B cell (primary cell): ENCODE measurements around the gene HOXA3. TPM values are rescaled to one million over a fixed set of nuclear protein-coding genes. Genes with fewer than 3 reads are reported as not detected.

Experiments
- ATAC-seq: fragments of 200-7000 bp; cut with Tn5 transposase; one replicate; pipeline ENCODE4 v1.10.0; 2021; ENCODE audit warnings: low read depth, mild to moderate bottlenecking, moderate number of reproducible peaks, moderate library complexity
- CTCF ChIA-PET: fragments of 350-600 bp; sonication (Branson Sonifier 250); formaldehyde crosslinking; loops from one replicate; lab custom pipeline; 2021; ENCODE audit warnings: antibody characterized with exemption, inconsistent platforms; lab: Charles Lee
- POLR2A ChIA-PET: fragments of 350-600 bp; sonication (Branson Sonifier 250); formaldehyde crosslinking; loops from one replicate; lab custom pipeline; 2021; ENCODE audit warnings: antibody characterized with exemption; lab: Charles Lee
- DNase-seq: peaks from one replicate; pipeline ENCODE4 v3.0.0; 2013
- H2AFZ ChIP-seq: 2 replicates; pipeline ENCODE4 v1.6.1; 2012; ENCODE audit warnings: mild to moderate bottlenecking, low read depth, low read length; ENCODE audit not compliant: insufficient read depth, poor library complexity, severe bottlenecking
- H3K27ac ChIP-seq, 2 donors: 1 replicate in 1 of 2; 2 replicates in 1 of 2; pipeline ENCODE4 v1.5.1; 2012 to 2013; ENCODE audit warnings: low read length in 2 of 2, mild to moderate bottlenecking in 2 of 2, moderate library complexity in 1 of 2
- H3K27me3 ChIP-seq, 4 experiments: fragments of 200-600 bp in 1 of 4; sonication (generic) in 1 of 4; replicated peaks in 1 of 4; 1 replicate in 2 of 4; 2 replicates in 2 of 4; pipeline versions ENCODE4 v1.6.1 to v1.7.0; 2013 to 2016; ENCODE audit warnings: low read length in 3 of 4, mild to moderate bottlenecking in 2 of 4, mixed read lengths in 1 of 4, moderate library complexity in 1 of 4; ENCODE audit not compliant: insufficient read depth in 4 of 4, control insufficient read depth in 3 of 4; ENCODE audit errors: control extremely low read depth in 1 of 4
- H3K36me3 ChIP-seq, 2 experiments: replicated peaks in 1 of 2; 1 replicate in 1 of 2; 2 replicates in 1 of 2; pipeline versions ENCODE4 v1.6.1 to v1.7.1; 2013; ENCODE audit warnings: low read length in 1 of 2; ENCODE audit not compliant: insufficient read depth in 2 of 2, control insufficient read depth in 1 of 2; ENCODE audit errors: control extremely low read depth in 1 of 2, extremely low read depth in 1 of 2
- H3K4me1 ChIP-seq, 2 donors: fragments of 200-600 bp in 1 of 2; sonication (generic) in 1 of 2; 1 replicate in 1 of 2; 2 replicates in 1 of 2; pipeline versions ENCODE4 v1.5.1 to v1.6.1; 2013 to 2017; ENCODE audit warnings: low read length in 2 of 2; ENCODE audit not compliant: control insufficient read depth in 2 of 2, insufficient read depth in 2 of 2
- H3K4me2 ChIP-seq: replicated peaks from 2 replicates; pipeline ENCODE3; 2012; ENCODE audit warnings: mild to moderate bottlenecking, low read depth, low read length; ENCODE audit not compliant: poor library complexity, severe bottlenecking
- H3K4me3 ChIP-seq, 5 experiments: fragments of 200-600 bp in 1 of 5; sonication (generic) in 1 of 5; 1 replicate in 3 of 5; 2 replicates in 2 of 5; pipeline versions ENCODE4 v1.5.1 to v1.7.0; 2011 to 2016; ENCODE audit warnings: low read length in 4 of 5, mild to moderate bottlenecking in 4 of 5, low read depth in 2 of 5, control low read depth in 1 of 5, moderate library complexity in 1 of 5; ENCODE audit not compliant: insufficient read depth in 1 of 5; ENCODE audit errors: control extremely low read depth in 1 of 5, extremely low read depth in 1 of 5
- H3K79me2 ChIP-seq: fragments of 200-600 bp; sonication (generic); one replicate; pipeline ENCODE4 v1.6.0; 2016; ENCODE audit warnings: low read length; ENCODE audit not compliant: control insufficient read depth, insufficient read depth
- H3K9ac ChIP-seq: fragments of 200-600 bp; sonication (generic); 2 replicates; pipeline ENCODE4 v1.6.1; 2017; ENCODE audit warnings: mild to moderate bottlenecking, low read length, moderate library complexity
- H3K9me3 ChIP-seq, 3 donors: one replicate each; pipeline versions ENCODE4 v1.6.1 to v1.7.1; 2013; ENCODE audit warnings: low read length in 2 of 3; ENCODE audit not compliant: control insufficient read depth in 2 of 3, insufficient read depth in 1 of 3; ENCODE audit errors: control extremely low read depth in 1 of 3
- H4K20me1 ChIP-seq: 2 replicates; pipeline ENCODE4 v1.6.0; 2012; ENCODE audit warnings: mild to moderate bottlenecking, low read length; ENCODE audit not compliant: insufficient read depth, control insufficient read depth, poor library complexity, severe bottlenecking
- H3K27ac Mint-ChIP-seq: one replicate; pipeline ENCODE4 v1.8.0; 2021; ENCODE audit warnings: mixed read lengths
- H3K27me3 Mint-ChIP-seq: one replicate; pipeline ENCODE4 v1.8.0; 2021; ENCODE audit warnings: mixed read lengths
- H3K4me1 Mint-ChIP-seq: one replicate; pipeline ENCODE4 v1.8.0; 2021; ENCODE audit warnings: mixed read lengths
- H3K4me3 Mint-ChIP-seq: one replicate; pipeline ENCODE4 v1.8.0; 2021; ENCODE audit warnings: mixed read lengths
- H3K9me3 Mint-ChIP-seq: one replicate; pipeline ENCODE4 v1.8.0; 2022; ENCODE audit warnings: mixed read lengths; ENCODE audit not compliant: insufficient read depth
- EZH2 ChIP-seq: IDR thresholded peaks from 2 replicates; pipeline ENCODE4 v1.6.1; 2012; ENCODE audit warnings: borderline replicate concordance, low read depth, mild to moderate bottlenecking, moderate library complexity, low read length; ENCODE audit not compliant: insufficient read depth, poor library complexity, severe bottlenecking
- WGBS: methylation state at CpG from one replicate; pipeline ENCODE4 v1.1.5; 2013; ENCODE audit warnings: missing lambda C conversion rate; ENCODE audit not compliant: insufficient coverage; 5-methylcytosine and 5-hydroxymethylcytosine counted together
- intact Hi-C: fragments of 100-400 bp; cut with micrococcal nuclease; formaldehyde crosslinking; loops from one replicate; pipeline ENCODE4 v1.10.0; 2022
- polyA plus RNA-seq: library from polyadenylated mRNA; depleted of rRNA; stranded (reverse); fragments of >200 nt; gene quantifications from 2 replicates; pipeline ENCODE4 v1.2.3, GENCODE V29; 2012
- total RNA-seq, 2 donors: library from RNA; stranded (reverse); fragments of 120-200 nt in 1 of 2; gene quantifications; 1 replicate in 1 of 2; 2 replicates in 1 of 2; pipeline versions ENCODE4 v1.2.3 to v1.2.4, GENCODE V29; 2013 to 2022
- TF ChIP-seq, protein P1 (sequence below): fragments of 200-600 bp; IDR thresholded peaks from one replicate; pipeline ENCODE4 v1.8.0; 2022; ENCODE audit warnings: antibody characterized with exemption, mild to moderate bottlenecking

HOXA3 gene
- total and polyA plus RNA-seq, 2 donors (not counting 1 experiment from before 2014, with no cell fraction given), result 0.07 TPM; not detected in 1

DNA sequence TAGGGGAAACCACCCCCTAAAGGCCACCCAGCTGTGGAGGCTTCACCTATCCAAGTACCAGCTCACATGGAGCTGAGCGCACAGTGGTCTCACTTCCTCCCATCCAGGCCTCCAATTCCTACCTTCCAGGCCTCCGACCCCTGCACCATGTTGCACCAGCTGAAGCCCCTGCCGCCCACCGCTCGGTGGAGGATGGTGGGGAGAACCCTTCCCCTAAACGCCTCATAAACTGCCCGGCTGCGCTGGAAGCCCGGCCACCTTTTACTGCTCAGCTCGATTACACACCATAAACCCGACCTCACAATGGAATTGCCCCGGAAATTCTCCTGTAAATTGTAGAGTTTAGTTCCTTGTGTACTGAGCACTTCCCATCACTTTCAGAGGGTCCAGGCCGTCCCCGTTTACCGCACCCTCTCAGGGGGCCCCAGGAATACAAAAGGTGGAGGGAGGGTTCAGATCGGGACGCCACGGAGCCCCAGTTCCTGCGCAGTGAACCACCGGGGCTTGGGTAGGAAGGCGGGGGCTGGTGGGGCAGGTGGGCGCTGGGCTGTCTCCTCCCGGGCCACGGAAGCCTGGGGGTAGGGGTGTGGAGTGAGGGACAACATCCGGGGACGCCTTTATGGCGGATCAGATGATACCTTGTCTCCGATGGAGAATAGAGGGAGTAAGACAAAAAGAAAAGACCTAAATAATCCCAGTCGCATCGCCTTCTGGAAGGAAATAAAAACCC lies 5.5 kb upstream of the HOXA3 start:
- H3K27ac ChIP-seq, result no peak overlapping the region
- H3K79me2 ChIP-seq, result no peaks in the 10 kb centered on the region
- no peak for ATAC-seq
- H3K9me3 Mint-ChIP-seq, result no peaks in the 10 kb centered on the region
- H3K27me3 ChIP-seq, result peaks cover 1 to 88% (median 78%) of the 10 kb centered on the region in 4 experiments
- H3K9me3 ChIP-seq, result peaks cover 0 to 74% (median 18%) of the 10 kb centered on the region in 3 donors
- intact Hi-C loops, result loop anchor here (2.0 kb wide), 2 partner anchors 83 to 1301 kb away; no protein-coding TSS in a partner anchor
- H4K20me1 ChIP-seq, result peaks cover 6% of the 10 kb centered on the region
- 1% methylated on average over 14 of the region's 30 CpGs for whole genome bisulfite sequencing
- H3K36me3 ChIP-seq, result no peaks in the 10 kb centered on the region
- peak; percentile 41 for DNase-seq
- no peak overlapping the region for H3K4me3 ChIP-seq
- H3K27me3 Mint-ChIP-seq, result peaks cover 76% of the 10 kb centered on the region
- H3K4me3 Mint-ChIP-seq, result peak overlapping the region; percentile 16
- ChIA-PET POLR2A (interaction anchor here (0.6 kb wide), 1 partner anchor 35 kb away, joined by 4 read pairs; no protein-coding TSS in a partner anchor), CTCF (interaction anchor here (0.7 to 2.0 kb wide), 6 partner anchors 10 to 1304 kb away, joined by 3 to 7 read pairs (median 3); no protein-coding TSS in a partner anchor)
- no peak overlapping the region for H3K4me2 ChIP-seq
- peaks cover 37% of the 10 kb centered on the region for H3K4me1 Mint-ChIP-seq
- no peak overlapping the region for H2AFZ ChIP-seq
- H3K27ac Mint-ChIP-seq, result peak overlapping the region; percentile 87
- peaks cover 57 to 66% of the 10 kb centered on the region in 2 donors for H3K4me1 ChIP-seq
- H3K9ac ChIP-seq, result no peak overlapping the region
- TF ChIP-seq, protein P1, sequence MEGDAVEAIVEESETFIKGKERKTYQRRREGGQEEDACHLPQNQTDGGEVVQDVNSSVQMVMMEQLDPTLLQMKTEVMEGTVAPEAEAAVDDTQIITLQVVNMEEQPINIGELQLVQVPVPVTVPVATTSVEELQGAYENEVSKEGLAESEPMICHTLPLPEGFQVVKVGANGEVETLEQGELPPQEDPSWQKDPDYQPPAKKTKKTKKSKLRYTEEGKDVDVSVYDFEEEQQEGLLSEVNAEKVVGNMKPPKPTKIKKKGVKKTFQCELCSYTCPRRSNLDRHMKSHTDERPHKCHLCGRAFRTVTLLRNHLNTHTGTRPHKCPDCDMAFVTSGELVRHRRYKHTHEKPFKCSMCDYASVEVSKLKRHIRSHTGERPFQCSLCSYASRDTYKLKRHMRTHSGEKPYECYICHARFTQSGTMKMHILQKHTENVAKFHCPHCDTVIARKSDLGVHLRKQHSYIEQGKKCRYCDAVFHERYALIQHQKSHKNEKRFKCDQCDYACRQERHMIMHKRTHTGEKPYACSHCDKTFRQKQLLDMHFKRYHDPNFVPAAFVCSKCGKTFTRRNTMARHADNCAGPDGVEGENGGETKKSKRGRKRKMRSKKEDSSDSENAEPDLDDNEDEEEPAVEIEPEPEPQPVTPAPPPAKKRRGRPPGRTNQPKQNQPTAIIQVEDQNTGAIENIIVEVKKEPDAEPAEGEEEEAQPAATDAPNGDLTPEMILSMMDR, result no peak
- no peak for TF ChIP-seq EZH2
